ENCODE measurements around the gene NAPSA. TPM values are rescaled to one million over a fixed set of nuclear protein-coding genes. Genes with fewer than 3 reads are reported as not detected.

Gene NAPSA
- total RNA-seq, 2 donors from 2014 or later = 1.9 to 6.1 TPM

- H3K27me3 ChIP-seq = no peaks in the 10 kb centered on the region
- H3K4me3 ChIP-seq = no peak overlapping the region
- no peak overlapping the region for H3K9ac ChIP-seq (ENCODE audit: low read depth in 2 of 2, low read length in 2 of 2)
- DNase-seq = no peak
- no peak overlapping the region for H3K27ac ChIP-seq
- intact Hi-C loops (cut with DNase I) = no loop called here
- no peaks in the 10 kb centered on the region for H3K9me3 ChIP-seq
- H3K4me1 ChIP-seq = no peaks in the 10 kb centered on the region
- TF ChIP-seq, protein P1, sequence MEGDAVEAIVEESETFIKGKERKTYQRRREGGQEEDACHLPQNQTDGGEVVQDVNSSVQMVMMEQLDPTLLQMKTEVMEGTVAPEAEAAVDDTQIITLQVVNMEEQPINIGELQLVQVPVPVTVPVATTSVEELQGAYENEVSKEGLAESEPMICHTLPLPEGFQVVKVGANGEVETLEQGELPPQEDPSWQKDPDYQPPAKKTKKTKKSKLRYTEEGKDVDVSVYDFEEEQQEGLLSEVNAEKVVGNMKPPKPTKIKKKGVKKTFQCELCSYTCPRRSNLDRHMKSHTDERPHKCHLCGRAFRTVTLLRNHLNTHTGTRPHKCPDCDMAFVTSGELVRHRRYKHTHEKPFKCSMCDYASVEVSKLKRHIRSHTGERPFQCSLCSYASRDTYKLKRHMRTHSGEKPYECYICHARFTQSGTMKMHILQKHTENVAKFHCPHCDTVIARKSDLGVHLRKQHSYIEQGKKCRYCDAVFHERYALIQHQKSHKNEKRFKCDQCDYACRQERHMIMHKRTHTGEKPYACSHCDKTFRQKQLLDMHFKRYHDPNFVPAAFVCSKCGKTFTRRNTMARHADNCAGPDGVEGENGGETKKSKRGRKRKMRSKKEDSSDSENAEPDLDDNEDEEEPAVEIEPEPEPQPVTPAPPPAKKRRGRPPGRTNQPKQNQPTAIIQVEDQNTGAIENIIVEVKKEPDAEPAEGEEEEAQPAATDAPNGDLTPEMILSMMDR (IDR thresholded peaks at IDR 0.05) = no peak
- H3K36me3 ChIP-seq = peaks cover 26% of the 10 kb centered on the region
Observed at GRCh38 chr19:50378863-50379236, 13.4 kb upstream of the NAPSA start.

DNA sequence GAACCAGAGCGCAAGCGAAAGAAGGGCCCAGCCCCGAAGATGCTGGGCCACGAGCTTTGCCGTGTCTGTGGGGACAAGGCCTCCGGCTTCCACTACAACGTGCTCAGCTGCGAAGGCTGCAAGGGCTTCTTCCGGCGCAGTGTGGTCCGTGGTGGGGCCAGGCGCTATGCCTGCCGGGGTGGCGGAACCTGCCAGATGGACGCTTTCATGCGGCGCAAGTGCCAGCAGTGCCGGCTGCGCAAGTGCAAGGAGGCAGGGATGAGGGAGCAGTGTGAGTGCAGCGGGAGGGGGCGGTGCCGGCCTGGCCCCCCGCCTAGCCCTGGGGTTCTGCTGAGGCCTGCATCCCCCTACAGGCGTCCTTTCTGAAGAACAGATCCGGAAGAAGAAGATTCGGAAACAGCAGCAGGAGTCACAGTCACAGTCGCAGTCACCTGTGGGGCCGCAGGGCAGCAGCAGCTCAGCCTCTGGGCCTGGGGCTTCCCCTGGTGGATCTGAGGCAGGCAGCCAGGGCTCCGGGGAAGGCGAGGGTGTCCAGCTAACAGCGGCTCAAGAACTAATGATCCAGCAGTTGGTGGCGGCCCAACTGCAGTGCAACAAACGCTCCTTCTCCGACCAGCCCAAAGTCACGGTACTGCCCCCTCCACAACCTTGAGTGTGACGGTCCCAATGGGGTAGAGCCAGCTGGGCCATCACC lies 12.9 kb upstream of the NAPSA start:
- no peak overlapping the region for H3K9ac ChIP-seq (ENCODE audit: low read depth in 2 of 2, low read length in 2 of 2)
- no peak for DNase-seq
- H3K36me3 ChIP-seq = peaks cover 26% of the 10 kb centered on the region
- H3K4me3 ChIP-seq = no peak overlapping the region
- H3K27ac ChIP-seq = no peak overlapping the region
- H3K27me3 ChIP-seq = no peaks in the 10 kb centered on the region
- no peaks in the 10 kb centered on the region for H3K4me1 ChIP-seq
- H3K9me3 ChIP-seq = no peaks in the 10 kb centered on the region
- TF ChIP-seq, protein P1 (IDR thresholded peaks at IDR 0.05) = no peak
- intact Hi-C loops (cut with DNase I) = no loop called here

- no peak overlapping the region for H3K27ac ChIP-seq
- H3K9me3 ChIP-seq = no peaks in the 10 kb centered on the region
- DNase-seq = no peak
- H3K27me3 ChIP-seq = no peaks in the 10 kb centered on the region
- intact Hi-C loops (cut with DNase I) = no loop called here
- H3K9ac ChIP-seq (ENCODE audit: low read depth in 2 of 2, low read length in 2 of 2) = no peak overlapping the region
- peaks cover 26% of the 10 kb centered on the region for H3K36me3 ChIP-seq
- TF ChIP-seq, protein P1 (IDR thresholded peaks at IDR 0.05) = no peak
- no peak overlapping the region for H3K4me3 ChIP-seq
- H3K4me1 ChIP-seq = no peaks in the 10 kb centered on the region
Observed at GRCh38 chr19:50377517-50377916, 12.1 kb upstream of the NAPSA start.

DNA sequence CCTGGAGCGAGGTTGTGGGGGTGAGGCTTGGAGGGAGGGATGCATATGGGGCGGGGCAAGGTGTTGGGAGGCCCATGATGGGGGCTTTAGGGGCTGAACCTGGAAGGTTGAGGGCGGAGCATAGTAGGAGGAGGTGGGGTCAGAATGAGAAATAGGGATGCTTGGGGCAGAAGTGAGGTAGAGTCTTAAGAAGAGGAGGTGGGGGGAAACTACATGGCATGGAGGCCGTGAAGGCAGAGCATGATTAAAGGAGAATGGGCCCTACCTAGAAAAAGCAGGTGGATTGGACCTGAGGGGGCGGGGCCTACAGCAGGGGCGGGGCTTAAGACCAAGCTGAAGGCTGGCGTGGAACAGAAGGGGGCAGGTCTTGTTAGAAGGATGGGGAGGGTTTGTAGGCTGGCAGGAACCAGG lies 11.6 kb upstream of the NAPSA start:
- Histone ChIP-seq H3K9me3 (no peaks in the 10 kb centered on the region), H3K27ac (no peak overlapping the region), H3K9ac (ENCODE audit: low read depth in 2 of 2, low read length in 2 of 2) (no peak overlapping the region), H3K27me3 (no peaks in the 10 kb centered on the region), H3K4me3 (no peak overlapping the region), H3K4me1 (no peaks in the 10 kb centered on the region), H3K36me3 (peaks cover 26% of the 10 kb centered on the region)
- TF ChIP-seq, protein P1 (IDR thresholded peaks at IDR 0.05) = no peak
- intact Hi-C loops (cut with DNase I) = no loop called here
- DNase-seq = peak; percentile 65

GRCh38 chr19:50376166-50377050 lies 11.0 kb upstream of the NAPSA start, which contains the start of gene NR1H2:
Gene NR1H2, plus strand, starts transcription at chr19:50376457. Its CDS starts 1,149 bp downstream, at chr19:50377606.
- peak within 1 kb of the TSS; percentile 99 for H3K27ac ChIP-seq
- H3K4me1 ChIP-seq = no peaks in the 10 kb centered on the region
- intact Hi-C loops (cut with DNase I) = no loop called here
- H3K27me3 ChIP-seq = no peaks in the 10 kb centered on the region
- DNase-seq = peak; percentile 97
- H3K9me3 ChIP-seq = no peaks in the 10 kb centered on the region
- peaks cover 26% of the 10 kb centered on the region for H3K36me3 ChIP-seq
- TF ChIP-seq, protein P1 (IDR thresholded peaks at IDR 0.05) = no peak
- peak within 1 kb of the TSS; percentile 85 to 96 for H3K9ac ChIP-seq (ENCODE audit: low read depth in 2 of 2, low read length in 2 of 2)
- peak within 1 kb of the TSS; percentile 89 for H3K4me3 ChIP-seq
